ENCODE measurements around the gene TRPM2.

TRPM2 gene

DNA sequence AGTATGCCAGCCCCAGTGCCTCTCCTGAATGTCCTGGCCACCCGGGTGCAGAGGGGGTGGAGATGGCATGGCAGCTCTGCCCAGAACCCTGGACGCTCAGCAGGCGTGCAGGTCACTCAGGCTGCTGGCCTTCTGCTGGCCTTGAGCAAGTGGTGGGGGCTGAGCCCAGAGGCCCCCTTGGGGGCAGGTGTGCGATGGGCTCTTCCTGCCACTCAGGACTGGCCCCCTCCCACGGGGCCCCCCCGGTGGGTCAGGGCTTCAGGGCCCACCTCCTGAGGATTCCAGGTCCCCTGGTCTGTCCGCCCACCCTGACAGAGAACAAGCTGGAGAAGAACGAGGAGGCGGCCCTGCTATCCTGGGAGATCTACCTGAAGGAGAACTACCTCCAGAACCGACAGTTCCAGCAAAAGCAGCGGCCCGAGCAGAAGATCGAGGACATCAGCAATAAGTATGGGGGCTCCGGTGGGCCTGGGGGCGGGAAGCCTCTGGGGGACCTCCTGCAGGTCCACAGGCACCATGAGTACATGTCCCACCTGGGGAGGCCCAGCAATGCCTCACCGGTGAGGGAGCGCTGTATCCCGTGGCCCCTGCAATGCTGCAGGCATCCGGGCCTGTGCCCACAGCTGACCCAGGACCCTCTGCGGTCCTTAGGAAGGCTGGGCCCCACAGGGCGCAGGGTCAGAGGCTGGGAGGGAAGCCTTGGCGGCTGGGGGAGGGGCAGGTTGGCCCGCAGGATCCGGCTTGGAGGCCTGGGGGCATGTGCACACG is 64.9 kb downstream of the TRPM2 start:
- H3K27me3 Mint-ChIP-seq, result no peaks in the 10 kb centered on the region
- DNase-seq (ENCODE audit: low spot score in 2 of 2) (no peak), ATAC-seq (replicated peaks; ENCODE audit: extremely low read depth, poor library complexity, severe bottlenecking) (no peak)
- no peaks in the 10 kb centered on the region for H3K9me3 Mint-ChIP-seq
- no peak overlapping the region for H3K4me3 Mint-ChIP-seq
- peaks cover 4% of the 10 kb centered on the region for H3K36me3 Mint-ChIP-seq (ENCODE audit: insufficient read depth)
- no peak overlapping the region for H3K27ac Mint-ChIP-seq (ENCODE audit: low read depth)
- no peaks in the 10 kb centered on the region for H3K4me1 Mint-ChIP-seq

DNA sequence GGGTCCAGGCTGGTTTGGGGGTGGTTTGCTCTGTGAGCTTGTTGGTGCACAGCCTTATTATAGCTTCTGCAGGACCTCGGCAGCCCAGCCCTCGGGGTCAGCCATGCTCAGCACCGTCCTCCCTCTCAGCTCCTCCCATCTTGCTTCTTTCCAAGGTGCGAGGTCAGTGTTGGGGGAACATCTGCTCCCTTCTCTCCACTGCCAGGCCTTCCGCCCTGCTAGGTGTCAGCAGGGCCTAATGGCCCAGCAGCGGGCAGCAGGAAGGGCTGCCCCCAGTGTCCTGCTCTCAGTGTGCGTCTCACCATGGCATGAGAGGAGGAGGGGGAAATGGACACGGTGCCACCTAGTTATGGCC is 65.4 kb downstream of the TRPM2 start:
- H3K4me3 Mint-ChIP-seq, result no peak overlapping the region
- no peak for ATAC-seq (replicated peaks; ENCODE audit: extremely low read depth, poor library complexity, severe bottlenecking)

DNA sequence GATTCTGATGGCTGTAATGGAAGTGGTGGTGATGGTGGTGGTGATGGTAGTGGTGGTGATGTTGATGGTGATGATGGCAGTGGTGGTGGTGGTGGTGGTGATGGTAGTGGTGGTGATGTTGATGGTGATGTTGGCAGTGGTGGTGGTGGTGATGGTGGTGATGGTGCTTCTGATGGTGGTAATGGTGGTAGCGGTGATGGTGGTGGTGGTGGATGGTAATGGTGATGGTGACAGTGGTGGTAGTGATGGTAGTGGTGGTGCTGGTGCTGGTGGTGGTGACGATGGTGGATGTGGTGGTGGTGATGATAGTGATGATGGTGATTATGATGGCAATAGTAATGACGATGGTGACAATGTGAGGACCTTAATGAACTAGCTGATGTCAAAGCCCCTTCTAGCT is 66.3 kb downstream of the TRPM2 start:
- DNase-seq (ENCODE audit: low spot score in 2 of 2) (no peak), ATAC-seq (replicated peaks; ENCODE audit: extremely low read depth, poor library complexity, severe bottlenecking) (no peak)
- no peaks in the 10 kb centered on the region for H3K9me3 Mint-ChIP-seq
- H3K4me1 Mint-ChIP-seq, result no peaks in the 10 kb centered on the region
- peaks cover 4% of the 10 kb centered on the region for H3K36me3 Mint-ChIP-seq (ENCODE audit: insufficient read depth)
- no peaks in the 10 kb centered on the region for H3K27me3 Mint-ChIP-seq
- no peak overlapping the region for H3K4me3 Mint-ChIP-seq
- no peak overlapping the region for H3K27ac Mint-ChIP-seq (ENCODE audit: low read depth)

More for the DNA sequence above, 65.4 kb downstream of the TRPM2 start:
- H3K27me3 Mint-ChIP-seq, result no peaks in the 10 kb centered on the region
- H3K9me3 Mint-ChIP-seq, result no peaks in the 10 kb centered on the region
- no peak overlapping the region for H3K27ac Mint-ChIP-seq (ENCODE audit: low read depth)
- H3K4me1 Mint-ChIP-seq, result no peaks in the 10 kb centered on the region
- H3K36me3 Mint-ChIP-seq (ENCODE audit: insufficient read depth), result peaks cover 4% of the 10 kb centered on the region
- no peak for DNase-seq (ENCODE audit: low spot score in 2 of 2)

DNA sequence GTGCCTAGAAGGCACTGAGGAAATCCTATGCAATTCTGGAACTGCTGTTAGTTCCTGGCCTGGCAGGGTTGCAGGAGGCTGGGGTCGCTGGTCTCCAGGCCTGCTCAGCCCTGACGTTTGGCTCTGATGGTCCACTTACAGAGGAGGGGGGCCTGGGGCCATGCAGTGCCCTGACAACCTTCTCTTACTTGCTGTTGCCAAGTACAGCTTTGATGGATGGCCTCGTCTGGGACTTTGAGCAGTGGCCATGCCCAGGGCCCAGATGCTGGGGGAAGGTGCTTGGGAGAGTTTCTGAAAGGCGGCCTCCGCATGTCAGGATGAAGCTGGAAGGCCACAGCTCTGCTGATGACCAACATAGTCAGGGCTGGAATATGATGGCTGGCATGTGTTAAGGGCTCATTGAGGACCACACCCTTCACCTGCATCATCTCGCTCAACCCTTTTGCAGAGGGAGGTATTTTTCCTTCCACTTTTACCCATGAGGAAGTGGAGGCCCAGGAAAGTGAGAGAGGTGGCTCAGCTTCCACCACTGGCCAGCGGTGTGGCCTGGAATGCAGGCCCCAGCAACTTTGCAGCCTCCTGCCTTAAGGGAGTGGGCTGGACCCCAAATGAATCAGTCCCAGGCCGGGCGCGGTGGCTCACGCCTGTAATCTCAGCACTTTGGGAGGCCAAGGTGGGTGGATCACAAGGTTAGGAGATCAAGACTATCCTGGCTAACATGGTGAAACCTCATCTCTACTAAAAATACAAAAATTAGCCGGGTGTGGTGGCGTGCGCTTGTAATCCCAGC is 67.2 kb downstream of the TRPM2 start:
- H3K4me1 Mint-ChIP-seq, result no peaks in the 10 kb centered on the region
- ATAC-seq (replicated peaks; ENCODE audit: extremely low read depth, poor library complexity, severe bottlenecking), result no peak
- H3K36me3 Mint-ChIP-seq (ENCODE audit: insufficient read depth), result peaks cover 4% of the 10 kb centered on the region
- no peak overlapping the region for H3K4me3 Mint-ChIP-seq
- no peaks in the 10 kb centered on the region for H3K9me3 Mint-ChIP-seq
- DNase-seq (ENCODE audit: low spot score in 2 of 2), result no peak
- no peak overlapping the region for H3K27ac Mint-ChIP-seq (ENCODE audit: low read depth)
- no peaks in the 10 kb centered on the region for H3K27me3 Mint-ChIP-seq

DNA sequence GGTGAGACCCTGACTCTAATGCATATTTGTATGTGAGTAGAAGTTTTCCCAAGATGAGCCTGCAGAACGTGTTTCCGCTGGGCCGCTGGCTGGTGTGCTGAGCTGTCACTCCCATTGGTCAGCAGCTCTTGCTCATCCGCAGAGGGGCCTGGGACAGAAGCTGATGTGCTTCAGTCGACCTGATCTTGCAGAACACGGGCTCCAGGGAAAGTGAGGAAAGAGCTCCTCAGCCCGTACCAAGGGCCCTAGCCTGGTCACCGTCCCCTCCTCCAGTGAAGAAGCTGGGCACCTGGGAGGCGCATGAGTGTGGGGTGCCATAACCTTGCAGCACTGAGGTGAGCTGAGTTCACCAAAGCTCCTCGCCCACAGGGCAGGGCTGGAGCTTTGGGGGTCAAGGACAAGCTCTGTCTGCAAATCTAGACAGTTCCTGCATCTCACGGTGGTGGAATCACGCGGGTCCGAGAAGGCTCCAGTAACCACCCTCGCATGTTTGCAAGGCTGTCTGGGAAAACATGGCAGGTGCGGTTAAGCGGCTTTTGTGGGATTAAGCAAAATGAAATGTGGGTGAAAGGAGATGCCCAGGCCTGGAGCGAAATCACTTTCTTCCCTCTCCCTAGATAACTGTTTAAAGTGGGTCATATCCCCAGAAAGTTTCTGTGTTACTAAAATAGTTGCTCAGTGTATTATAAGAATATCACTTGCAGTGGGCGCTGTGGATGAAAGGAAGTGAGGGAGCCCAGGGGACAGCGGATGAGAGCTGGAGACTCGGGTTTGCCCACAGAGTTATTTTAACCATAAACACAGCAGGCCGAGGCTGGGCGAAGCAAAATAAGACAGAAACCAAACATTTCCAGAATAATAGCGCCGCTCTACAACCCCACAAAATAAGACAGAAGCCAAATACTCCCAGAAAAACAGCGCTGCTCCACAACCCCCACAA is 68.8 kb downstream of the TRPM2 start:
- no peak overlapping the region for H3K4me3 Mint-ChIP-seq
- H3K27me3 Mint-ChIP-seq, result no peaks in the 10 kb centered on the region
- DNase-seq (ENCODE audit: low spot score in 2 of 2), result no peak
- no peaks in the 10 kb centered on the region for H3K4me1 Mint-ChIP-seq
- H3K36me3 Mint-ChIP-seq (ENCODE audit: insufficient read depth), result peaks cover 6% of the 10 kb centered on the region
- H3K27ac Mint-ChIP-seq (ENCODE audit: low read depth), result no peak overlapping the region
- H3K9me3 Mint-ChIP-seq, result no peaks in the 10 kb centered on the region
- no peak for ATAC-seq (replicated peaks; ENCODE audit: extremely low read depth, poor library complexity, severe bottlenecking)

DNA sequence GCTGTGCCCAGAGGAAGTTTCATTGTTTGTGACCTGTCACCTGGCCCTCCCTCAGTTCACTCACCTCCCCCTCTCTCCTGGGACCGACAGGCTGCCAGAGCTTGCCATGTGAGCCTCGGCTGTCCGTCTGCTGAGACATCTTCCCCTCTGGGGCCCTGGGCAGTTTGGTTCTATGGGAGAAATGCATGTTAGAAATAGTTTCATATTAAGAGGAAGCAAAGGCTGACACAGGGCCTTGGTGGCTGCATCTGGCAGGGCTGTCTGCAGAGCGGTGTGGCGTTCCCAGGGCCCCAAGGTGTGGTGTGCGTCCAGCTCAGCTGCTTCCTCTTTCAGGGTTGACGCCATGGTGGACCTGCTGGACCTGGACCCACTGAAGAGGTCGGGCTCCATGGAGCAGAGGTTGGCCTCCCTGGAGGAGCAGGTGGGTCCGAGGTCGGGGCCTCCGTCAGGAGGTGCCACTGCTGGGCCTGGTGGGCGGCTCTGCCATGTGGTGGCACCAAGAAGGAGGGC is 69.9 kb downstream of the TRPM2 start:
- Mint-ChIP-seq H3K36me3 (ENCODE audit: insufficient read depth) (peaks cover 6% of the 10 kb centered on the region), H3K4me1 (no peaks in the 10 kb centered on the region), H3K4me3 (no peak overlapping the region), H3K9me3 (no peaks in the 10 kb centered on the region), H3K27ac (ENCODE audit: low read depth) (no peak overlapping the region), H3K27me3 (no peaks in the 10 kb centered on the region)
- DNase-seq (ENCODE audit: low spot score in 2 of 2), result no peak
- ATAC-seq (replicated peaks; ENCODE audit: extremely low read depth, poor library complexity, severe bottlenecking), result no peak

DNA sequence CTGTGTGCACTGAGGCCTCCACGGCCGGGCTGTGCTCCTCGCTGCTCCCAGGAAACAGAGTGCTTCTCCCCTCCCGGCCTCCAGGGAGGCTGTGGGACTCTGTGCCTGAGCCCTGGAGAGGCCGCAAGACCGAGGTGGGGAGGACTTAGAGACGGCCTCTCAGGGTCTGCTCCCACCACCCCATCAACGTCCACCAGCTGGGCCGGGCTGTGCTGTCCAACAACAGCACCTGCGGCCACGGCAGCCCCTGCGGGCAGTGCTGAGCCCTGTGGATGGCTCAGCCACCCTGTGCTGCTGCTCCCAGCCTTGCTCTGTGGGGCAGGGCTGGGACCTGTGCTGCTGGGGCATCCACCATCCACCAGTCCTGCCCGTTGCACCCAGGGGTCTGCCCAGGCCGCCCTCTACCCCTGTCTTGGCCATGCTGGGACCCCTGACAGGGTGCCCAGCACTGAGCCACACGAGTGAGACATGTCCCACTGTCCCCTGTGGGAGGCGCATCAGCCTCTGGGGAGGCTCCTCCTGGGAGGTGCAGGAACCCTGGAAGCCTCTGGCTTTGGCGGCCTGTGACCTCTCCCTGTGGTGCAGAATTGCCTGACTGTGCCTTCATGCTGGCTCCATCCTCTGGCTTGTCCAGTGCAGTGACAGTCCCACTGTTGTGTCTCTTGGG is 70.7 kb downstream of the TRPM2 start:
- Mint-ChIP-seq H3K9me3 (peaks cover 5% of the 10 kb centered on the region), H3K27me3 (no peaks in the 10 kb centered on the region), H3K4me3 (no peak overlapping the region), H3K4me1 (no peaks in the 10 kb centered on the region), H3K36me3 (ENCODE audit: insufficient read depth) (peaks cover 6% of the 10 kb centered on the region), H3K27ac (ENCODE audit: low read depth) (no peak overlapping the region)
- DNase-seq (ENCODE audit: low spot score in 2 of 2) (no peak), ATAC-seq (replicated peaks; ENCODE audit: extremely low read depth, poor library complexity, severe bottlenecking) (no peak)

DNA sequence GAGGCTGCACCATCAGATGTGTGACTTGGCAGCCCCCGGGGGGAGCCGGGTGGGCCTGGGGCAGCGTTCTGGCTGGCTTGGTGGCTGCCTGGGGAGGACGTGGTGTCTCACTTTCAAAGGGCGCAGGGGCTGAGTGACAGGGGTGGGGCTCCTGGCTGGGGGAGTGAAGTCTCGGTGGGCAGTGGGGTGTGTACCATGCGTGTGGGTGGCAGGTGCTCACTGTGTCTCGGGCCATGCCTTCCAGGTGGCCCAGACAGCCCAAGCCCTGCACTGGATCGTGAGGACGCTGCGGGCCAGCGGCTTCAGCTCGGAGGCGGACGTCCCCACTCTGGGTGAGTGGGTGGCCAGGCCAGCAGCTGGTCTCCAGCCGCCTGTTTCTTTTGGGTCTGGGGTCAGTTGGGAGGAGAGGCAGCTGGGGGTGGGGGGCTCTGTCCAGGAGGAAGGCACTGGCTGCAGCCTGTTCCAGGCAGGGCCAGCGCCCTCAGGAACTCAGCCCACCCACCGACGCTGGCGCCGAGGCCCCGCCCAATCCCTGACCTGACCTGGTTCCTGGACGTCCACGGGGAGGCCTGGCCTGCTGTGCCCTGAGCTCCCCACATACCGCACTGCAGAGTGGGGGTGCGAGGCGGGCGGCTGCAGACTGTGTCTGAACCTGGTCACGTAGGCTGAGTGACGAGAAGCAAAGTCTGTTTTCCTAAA is 71.3 kb downstream of the TRPM2 start:
- Mint-ChIP-seq H3K4me1 (no peaks in the 10 kb centered on the region), H3K36me3 (ENCODE audit: insufficient read depth) (peaks cover 5% of the 10 kb centered on the region), H3K27me3 (no peaks in the 10 kb centered on the region), H3K9me3 (peaks cover 5% of the 10 kb centered on the region), H3K4me3 (no peak overlapping the region), H3K27ac (ENCODE audit: low read depth) (no peak overlapping the region)
- ATAC-seq (replicated peaks; ENCODE audit: extremely low read depth, poor library complexity, severe bottlenecking) (no peak), DNase-seq (ENCODE audit: low spot score in 2 of 2) (no peak)

DNA sequence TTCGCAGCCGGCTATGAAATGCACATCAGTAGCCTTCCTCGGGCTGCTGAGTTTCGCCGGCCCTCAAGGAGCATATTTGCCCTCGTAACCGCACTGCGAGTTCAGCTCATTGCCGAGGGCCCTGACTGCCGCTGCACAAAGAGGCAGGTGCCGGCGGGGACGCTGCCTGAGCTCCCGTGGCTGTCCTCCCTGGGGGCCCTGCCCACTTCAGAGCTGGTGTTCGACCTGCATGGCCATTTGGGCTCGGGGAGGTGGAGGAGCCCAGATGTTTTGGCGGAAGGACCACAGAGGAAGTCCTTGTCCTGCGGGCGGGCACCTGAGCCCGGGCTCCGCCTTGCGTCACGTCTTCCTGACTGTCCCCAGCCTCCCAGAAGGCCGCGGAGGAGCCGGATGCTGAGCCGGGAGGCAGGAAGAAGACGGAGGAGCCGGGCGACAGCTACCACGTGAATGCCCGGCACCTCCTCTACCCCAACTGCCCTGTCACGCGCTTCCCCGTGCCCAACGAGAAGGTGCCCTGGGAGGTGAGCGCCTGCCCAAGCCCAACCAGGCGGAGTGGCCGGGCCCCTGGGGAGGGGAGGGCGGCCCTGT is 72.0 kb downstream of the TRPM2 start:
- Mint-ChIP-seq H3K4me1 (no peaks in the 10 kb centered on the region), H3K27ac (ENCODE audit: low read depth) (no peak overlapping the region), H3K27me3 (no peaks in the 10 kb centered on the region), H3K4me3 (no peak overlapping the region), H3K36me3 (ENCODE audit: insufficient read depth) (peaks cover 5% of the 10 kb centered on the region), H3K9me3 (peaks cover 5% of the 10 kb centered on the region)
- ATAC-seq (replicated peaks; ENCODE audit: extremely low read depth, poor library complexity, severe bottlenecking), result no peak
- DNase-seq (ENCODE audit: low spot score in 2 of 2), result no peak

DNA sequence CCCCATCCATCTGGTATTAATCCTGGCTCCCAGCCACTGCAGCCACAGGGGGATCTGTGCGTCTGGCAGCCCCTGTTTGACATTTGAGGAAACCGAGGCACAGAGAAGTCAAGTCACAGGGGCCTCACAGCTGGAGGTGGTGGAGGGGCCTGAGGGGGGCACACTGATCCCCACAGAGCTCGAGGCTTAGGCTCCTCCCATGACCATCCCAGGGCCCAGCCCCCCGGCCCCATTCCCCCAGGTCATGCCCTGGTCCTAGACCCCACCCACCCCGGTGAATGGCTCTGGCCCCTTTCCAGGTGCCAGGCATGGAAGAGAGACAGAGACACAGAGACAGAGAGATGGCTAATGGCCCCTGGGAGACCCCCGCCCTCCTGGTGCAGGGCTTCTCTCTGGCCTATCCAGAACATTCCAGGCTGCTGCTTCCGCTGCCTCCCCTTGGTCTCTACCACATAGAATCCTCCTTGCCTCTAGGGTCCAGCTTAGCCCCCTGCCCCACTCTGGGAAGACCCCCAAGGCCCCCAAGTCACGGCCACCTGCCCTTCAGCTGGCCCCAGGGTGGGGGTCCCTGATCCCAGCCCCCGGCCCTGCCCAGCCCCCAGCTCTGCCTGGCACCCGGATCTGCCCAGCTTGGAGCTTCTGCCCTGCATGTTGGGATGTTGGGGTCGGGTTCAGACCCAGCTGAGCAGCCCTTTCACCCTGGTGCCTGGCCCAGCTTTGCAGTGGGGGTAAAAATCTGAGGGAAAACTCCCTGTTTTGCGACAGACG is 72.7 kb downstream of the TRPM2 start:
- DNase-seq (ENCODE audit: low spot score in 2 of 2) (no peak), ATAC-seq (replicated peaks; ENCODE audit: extremely low read depth, poor library complexity, severe bottlenecking) (no peak)
- H3K4me3 Mint-ChIP-seq, result no peak overlapping the region
- H3K27me3 Mint-ChIP-seq, result no peaks in the 10 kb centered on the region
- peaks cover 5% of the 10 kb centered on the region for H3K36me3 Mint-ChIP-seq (ENCODE audit: insufficient read depth)
- no peak overlapping the region for H3K27ac Mint-ChIP-seq (ENCODE audit: low read depth)
- H3K9me3 Mint-ChIP-seq, result peaks cover 9% of the 10 kb centered on the region
- no peaks in the 10 kb centered on the region for H3K4me1 Mint-ChIP-seq

DNA sequence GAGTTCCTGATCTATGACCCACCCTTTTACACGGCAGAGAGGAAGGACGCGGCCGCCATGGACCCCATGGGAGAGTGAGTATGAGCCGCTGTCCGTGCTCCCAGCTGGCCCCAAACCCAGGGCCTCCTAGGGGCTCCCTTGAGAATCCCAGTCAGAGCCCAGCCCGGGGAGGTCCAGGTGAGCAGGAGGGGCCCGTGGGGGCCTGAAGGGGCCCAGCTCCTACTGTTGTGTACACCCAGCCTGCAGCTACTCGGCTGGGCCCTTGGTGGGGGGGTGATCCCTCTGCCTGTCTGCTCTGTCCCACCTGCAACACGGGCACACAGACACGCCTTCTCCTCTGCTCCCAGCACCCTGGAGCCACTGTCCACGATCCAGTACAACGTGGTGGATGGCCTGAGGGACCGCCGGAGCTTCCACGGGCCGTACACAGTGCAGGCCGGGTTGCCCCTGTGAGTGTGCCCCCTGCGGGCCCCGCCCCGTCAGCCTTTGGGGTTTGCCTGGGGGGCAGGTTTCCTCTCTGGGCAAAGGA is 73.3 kb downstream of the TRPM2 start:
- DNase-seq (ENCODE audit: low spot score in 2 of 2) (no peak), ATAC-seq (replicated peaks; ENCODE audit: extremely low read depth, poor library complexity, severe bottlenecking) (no peak)

More for the DNA sequence above, 73.3 kb downstream of the TRPM2 start:
- Mint-ChIP-seq H3K4me3 (no peak overlapping the region), H3K27me3 (no peaks in the 10 kb centered on the region), H3K9me3 (peaks cover 12% of the 10 kb centered on the region), H3K27ac (ENCODE audit: low read depth) (no peak overlapping the region), H3K36me3 (ENCODE audit: insufficient read depth) (peaks cover 2% of the 10 kb centered on the region), H3K4me1 (no peaks in the 10 kb centered on the region)
